Frontal cortex (tissue), 4 donors: ENCODE results near the gene POLE4. TPM values are rescaled to one million over a fixed set of nuclear protein-coding genes. Genes with fewer than 3 reads are reported as not detected.

Source experiments
- DNase-seq, 2 donors: peaks; one replicate each; pipeline ENCODE4 v3.0.0; 2012; ENCODE audit warnings: low spot score in 2 of 2
- FAIRE-seq: peaks from 2 replicates; lab custom pipeline; 2012; peaks lifted over from hg19 to GRCh38; lab: Jason Lieb, UNC
- total RNA-seq: library from RNA; depleted of rRNA; stranded (reverse); fragments of >200 nt; gene quantifications from one replicate; pipeline ENCODE4 v1.2.3, GENCODE V29; 2014
- donor health status: control.
- donor health status: control.
- donor health status: control.

Gene POLE4
- total RNA-seq, 1 donor from 2014 or later, result 17.1 TPM

DNA sequence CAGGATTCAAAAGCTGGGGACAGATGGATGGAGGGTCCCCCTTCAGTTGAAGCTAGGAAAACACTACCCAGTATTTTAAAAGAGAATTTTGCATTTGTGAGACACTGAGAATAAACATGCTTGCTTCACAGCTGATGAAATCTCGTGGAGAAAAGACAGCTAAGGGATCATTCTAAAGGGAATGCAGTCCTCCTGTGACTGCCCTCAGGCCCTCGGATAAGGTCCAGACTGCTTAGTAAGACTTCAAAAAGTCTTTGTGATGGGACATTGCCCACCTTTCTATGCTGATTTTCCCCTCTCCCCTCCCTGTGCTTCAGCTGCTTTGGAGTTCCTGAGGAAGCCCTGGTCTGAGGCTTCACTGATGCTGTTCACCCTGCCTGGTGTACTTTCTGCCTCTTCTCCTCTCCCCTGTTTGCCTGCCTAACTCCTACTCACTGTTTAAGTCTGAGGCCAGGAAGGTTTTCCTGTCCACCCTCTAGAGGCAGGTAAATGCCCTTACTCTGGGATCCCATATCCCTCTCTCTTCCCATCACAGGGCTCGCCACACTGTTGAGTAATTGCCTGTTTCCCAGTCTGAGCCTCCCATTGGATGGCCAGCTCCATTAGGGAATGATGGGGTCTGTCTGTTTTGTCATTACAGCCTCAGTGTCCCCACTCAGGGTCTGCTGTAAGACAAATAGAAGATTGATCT is 26.6 kb downstream of the POLE4 start:
- DNase-seq (no peak), FAIRE-seq (no peak)

DNA sequence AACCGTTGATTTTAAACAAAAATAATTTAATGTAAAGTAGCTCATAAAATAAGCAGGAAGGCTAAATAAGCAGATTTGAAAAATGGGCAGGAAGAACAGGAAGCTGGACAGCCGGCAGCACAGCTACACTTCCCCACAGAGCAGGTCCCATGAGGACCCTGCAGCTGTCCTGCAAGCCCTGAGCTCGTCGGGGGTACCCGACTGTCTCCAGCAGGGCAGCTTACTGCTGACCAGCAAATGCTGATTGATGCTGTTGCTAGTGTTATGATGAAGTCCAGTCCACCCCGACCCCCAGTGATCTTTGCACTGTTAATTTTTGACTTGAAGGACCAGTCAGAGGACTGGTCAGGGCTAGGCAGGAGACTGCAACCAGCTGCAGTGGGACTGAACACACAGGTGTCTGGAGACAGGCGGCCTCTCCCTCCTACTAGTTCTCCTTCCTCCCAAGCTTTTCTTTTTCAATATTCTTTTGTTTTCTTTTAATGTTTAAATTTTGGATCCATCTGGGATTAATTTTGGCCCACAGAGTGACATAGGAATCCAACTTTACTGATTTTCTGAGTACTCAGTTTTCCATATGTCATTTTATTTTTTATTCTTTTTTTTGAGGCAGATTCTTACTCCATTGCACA is 27.7 kb downstream of the POLE4 start:
- FAIRE-seq (no peak), DNase-seq (no peak)

GRCh38 chr2:74991977-74992376 is 33.5 kb downstream of the POLE4 start:
- DNase-seq, result no peak
- no peak for FAIRE-seq

GRCh38 chr2:74999468-74999867 is 41.0 kb downstream of the POLE4 start:
- DNase-seq (no peak), FAIRE-seq (no peak)

DNA sequence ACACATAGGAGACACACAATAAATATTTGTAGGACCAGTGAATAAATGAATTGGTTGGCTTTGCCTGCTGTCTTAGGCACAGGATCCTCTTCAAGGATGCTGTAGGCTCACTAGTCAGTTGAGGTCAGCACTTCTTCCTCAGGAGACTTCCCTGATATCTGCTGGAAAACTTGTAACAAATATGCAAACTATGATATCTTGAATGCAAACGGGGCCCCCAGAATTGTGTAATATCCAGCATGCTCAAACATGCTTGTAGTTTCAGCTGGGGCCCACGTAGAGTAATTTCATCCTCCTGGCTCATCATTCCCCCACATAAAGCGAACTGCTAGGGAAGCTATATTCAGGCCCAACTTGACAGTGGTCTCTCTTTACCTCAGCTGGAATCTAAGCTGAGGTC is 43.6 kb downstream of the POLE4 start:
- DNase-seq (no peak), FAIRE-seq (no peak)

DNA sequence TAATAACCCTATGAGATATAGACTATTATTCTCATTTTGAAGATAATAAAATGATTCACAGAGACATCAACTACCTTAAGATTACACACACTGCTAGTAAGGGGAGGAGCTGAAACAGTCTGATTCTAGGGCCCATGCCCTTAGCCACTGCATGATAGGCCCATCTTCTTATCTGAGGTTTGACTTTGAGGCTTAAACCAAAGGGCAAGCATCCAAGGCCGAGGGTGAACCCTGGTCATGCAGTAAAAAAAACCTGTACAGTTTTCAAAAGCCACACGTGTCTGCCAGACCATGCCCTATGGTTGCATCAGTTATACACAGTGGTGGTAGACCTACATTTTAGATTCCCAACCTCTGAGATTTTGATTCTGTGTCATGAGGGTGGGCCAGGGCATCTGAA is 44.8 kb downstream of the POLE4 start:
- DNase-seq, result no peak
- no peak for FAIRE-seq

DNA sequence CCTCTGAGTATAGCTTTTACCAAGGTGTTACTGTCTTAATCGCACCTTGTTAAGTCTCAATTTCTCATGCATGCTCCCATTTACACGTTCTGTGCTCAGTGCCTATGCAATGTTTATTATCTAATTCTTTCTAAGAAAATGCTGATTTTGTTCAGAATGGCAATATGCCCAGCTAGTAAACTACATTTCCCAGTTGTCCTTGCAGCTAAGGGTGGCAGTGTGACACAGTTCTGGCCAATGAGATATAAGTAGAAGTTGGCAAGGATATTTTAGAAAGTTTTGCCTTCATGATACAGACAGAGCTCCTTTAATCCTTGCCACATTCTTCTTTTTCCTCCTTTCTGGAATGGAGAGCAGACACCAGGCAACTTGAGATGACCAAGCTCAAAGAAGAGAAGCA is 45.3 kb downstream of the POLE4 start:
- DNase-seq, result no peak
- no peak for FAIRE-seq

DNA sequence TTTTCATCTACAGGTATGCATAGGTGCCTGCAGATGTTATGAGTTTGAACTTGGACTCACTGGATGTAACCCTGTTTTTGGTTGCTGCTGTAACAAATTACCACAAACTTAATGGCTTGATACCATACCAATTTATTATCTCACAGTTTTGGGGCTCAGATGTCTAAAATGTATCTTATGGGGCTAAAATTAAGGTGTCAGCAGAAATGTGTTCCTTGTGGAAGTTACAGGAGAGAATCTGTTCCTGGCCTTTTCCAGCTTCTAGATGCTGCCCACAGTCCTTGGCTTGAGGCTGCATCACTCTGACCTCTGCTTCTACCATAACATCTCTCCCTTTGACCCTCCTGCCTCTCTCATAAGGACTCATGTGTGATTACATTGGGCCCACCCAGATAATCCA is 47.6 kb downstream of the POLE4 start:
- DNase-seq (no peak), FAIRE-seq (no peak)

DNA sequence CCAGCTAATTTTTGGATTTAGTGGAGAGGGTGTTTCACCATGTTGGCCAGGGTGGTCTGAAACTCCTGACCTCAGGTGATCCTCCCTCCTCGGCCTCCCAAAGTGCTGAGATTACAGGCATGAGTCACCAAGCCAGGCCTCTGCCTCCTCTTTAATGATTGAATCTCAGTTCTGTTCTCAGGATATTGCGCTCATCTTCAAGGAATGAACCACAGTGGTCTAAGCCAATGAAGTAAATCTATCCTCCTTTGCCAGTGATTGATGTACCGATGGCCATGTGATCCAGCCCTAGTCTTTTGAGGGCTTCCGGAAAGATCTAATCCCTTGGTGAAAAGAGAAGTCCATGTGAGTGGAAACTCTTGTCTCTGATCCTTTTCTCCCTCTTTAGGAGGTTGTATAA is 48.6 kb downstream of the POLE4 start:
- DNase-seq (no peak), FAIRE-seq (no peak)

- DNase-seq (no peak), FAIRE-seq (no peak)
Measured at GRCh38 chr2:75007819-75008218, 49.4 kb downstream of the POLE4 start.

- no peak for FAIRE-seq
- no peak for DNase-seq
Measured at GRCh38 chr2:75010571-75010970, 52.1 kb downstream of the POLE4 start.

- no peak for FAIRE-seq
Measured at GRCh38 chr2:75012080-75012479, 53.6 kb downstream of the POLE4 start.

GRCh38 chr2:75018162-75018561 is 59.7 kb downstream of the POLE4 start:
- DNase-seq, result no peak
- no peak for FAIRE-seq

More at GRCh38 chr2:75012080-75012479, 53.6 kb downstream of the POLE4 start:
- no peak for DNase-seq

Other genes with a start within 250 kb of the POLE4 start
- gene HK2, start 124.5 kb upstream of the POLE4 start, total RNA-seq, result 3.7 TPM
- gene TACR1, start 240.9 kb downstream of the POLE4 start, total RNA-seq, result 1.2 TPM